Germinal center (tissue), 1 donor: ENCODE data around the gene COL23A1.

Source experiments
- DNase-seq: peaks from one replicate; pipeline ENCODE4 v3.0.0; 2012; ENCODE audit warnings: mixed read lengths, low spot score

COL23A1 gene

DNA sequence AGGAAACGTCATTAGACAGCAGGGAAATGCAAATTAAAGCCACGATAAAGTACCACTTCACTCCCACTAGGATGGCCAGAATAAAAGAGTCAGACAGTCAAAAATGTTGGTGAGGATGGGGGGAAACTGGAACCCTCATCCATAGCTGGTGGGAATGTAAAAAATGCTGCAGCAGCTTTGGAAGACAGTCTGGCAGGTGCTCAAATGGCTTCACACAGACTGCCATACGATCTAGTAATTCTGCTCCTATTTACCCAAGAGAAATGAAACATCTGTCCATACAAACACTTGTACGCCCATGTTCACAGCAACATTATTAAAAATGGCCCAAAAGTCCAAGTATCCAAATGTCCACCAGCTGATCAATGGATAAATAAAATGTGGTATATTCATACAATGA, 198.7 kb downstream of the COL23A1 start:
- no peak for DNase-seq

DNA sequence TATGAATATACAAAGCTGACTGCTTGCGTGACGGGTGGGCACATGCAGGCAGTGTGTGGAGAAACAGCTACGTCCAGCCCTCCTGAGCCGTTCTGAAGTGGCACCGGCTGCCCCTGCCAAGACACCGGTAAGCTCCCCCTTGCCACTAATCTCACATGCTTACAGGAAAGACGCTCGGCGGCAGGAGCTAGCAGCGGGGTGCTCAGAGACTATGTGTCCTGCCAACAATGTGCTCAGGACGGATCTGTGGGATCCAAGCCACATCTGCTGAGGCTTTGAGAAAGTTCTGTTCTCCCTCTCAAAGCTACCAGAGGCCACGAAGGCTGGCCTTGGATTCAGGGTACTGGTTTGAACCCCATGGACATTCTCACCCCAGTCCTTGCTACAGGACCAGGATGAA, 200.4 kb downstream of the COL23A1 start:
- DNase-seq: no peak

DNA sequence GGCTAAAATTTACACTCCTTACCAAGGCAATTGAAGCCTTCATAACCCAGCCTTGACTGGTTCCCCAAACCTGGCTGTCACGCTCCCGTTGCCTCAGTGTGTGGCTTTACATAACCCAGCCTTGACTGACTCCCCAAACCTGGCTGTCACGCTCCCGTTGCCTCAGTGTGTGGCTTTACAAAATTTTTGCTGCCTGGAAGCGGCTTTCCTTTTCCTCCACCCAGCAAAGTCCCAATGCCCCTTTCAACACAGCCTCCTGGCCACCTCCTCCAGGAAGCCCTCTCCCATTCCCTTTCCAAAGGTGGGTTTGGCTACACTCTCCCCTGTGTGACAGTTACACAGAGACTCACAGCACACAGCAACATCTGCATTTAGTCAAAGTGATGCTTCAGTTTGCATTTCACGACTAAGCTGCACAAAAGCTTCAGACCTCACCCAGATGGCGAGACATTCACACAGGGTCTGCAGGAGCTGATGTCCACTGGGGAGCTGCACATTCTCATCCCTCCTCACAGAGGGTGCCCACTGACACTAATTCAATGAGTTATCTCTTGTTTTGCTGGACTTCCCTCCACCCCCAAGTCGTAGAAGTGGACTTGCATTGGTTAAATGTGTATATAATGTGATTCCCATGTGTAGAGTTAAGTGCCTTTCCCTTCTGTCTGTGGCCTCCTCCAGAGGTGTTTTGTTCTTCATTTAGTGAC, 201.0 kb downstream of the COL23A1 start:
- no peak for DNase-seq

DNA sequence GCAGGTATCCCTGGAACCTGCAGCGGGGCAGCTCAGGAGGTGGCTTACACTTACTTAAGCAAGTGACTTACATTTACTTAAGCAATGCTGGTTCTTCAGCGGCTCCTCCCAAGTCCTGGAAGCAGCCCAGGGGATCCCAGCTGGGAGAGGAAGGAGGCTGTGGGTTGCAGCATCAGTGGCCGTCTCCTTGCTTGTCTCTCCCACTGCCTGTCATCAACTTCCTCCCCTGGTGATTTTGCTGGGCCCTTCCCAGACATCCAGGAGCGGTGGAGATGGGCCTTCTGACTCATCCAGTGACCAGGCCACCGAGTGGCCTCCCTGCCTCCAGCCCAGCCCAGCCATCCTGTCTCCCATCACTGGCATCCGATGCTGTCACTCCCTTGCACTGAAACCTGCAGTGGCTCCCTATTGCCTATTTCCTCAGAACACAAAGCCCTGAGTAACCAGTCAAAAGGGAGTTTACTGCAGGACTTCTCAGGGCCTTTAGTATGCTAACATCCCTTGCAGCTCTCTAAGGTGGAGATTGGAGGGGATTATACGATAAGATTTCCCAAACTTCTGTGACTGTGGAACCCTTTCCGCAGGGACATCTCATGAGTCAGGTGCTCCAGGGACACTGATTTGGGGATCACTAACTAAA, 201.7 kb downstream of the COL23A1 start:
- DNase-seq: no peak

DNA sequence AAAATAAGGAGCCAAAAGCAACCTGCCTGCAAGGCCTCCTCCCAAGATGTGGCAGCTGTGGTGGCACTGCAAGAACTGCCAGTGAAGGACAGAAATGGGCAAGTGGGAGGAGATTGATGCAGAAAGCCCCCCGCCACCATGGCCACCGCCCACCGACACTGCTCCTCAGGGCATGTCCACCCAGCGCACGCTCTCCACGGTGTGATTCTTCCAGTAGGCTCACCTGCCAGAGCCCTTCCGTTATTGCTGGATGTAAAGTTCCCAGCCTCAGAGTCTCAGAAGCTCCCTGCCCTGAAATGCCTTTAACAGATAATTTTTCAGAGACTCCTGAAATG, 202.4 kb downstream of the COL23A1 start:
- no peak for DNase-seq

DNA sequence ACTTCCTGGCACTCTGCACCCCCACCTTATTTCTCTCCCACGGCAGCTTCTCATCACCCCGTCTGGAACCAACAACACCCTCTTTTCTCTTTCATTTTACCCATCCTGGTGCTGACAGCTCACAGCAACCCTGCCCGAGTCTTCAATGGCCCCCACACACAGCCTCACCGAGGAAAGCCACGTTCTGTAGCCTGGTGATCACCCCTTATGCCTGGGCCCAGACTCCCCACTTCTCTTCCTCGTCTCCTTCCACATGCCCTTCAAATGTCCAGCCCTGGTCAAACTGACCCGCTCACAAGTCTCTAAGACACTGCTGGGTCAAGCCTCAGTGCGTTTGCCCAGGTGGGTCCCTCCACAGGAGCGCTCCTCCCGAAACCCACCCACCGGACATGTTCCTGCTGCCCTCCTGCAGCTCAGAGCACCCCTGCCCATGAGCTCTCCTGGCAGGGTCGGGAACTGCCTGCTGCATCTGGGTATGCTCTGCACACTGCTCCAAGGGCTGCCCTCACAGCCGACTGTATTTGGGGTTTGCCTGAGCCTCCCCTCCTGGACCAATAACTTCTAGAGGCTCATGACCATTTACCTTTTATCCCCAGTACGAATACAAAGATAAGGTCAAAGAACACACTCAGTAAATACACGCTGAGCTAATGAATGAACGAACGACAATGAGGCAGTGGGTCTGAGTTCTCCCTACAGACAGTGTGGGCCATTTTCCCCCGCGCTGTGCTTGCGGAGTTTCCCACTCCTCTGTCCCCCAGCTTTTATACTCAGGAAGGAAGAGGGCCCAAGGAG, 202.9 kb downstream of the COL23A1 start:
- DNase-seq: no peak

DNA sequence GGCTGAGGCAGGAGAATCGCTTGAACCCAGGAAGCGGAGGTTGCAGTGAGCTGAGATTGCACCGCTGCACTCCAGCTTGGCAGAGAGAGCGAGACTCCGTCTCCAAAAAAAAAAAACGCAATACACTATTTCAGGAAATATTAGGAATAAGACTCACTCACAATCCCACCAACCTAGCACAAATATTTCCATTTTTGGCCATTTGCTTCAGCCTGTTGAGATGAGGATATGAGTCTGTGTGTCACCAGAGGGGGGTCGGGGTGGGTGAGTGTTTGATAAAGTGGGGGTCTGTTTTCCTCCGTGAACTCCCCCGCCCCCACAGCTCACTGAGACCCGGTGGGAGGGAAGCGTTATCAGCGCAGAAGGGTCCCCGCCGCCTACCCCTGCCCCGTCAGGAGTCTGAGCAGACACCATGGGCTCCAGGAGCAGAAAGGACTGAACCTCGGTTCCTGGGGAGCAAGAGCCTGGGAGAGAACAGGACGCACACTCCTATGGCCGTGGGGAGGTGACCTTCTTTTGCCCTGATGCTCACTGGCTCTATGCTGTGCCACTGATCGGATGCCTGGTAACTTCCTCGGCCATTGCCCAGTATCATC, 203.8 kb downstream of the COL23A1 start:
- no peak for DNase-seq

DNA sequence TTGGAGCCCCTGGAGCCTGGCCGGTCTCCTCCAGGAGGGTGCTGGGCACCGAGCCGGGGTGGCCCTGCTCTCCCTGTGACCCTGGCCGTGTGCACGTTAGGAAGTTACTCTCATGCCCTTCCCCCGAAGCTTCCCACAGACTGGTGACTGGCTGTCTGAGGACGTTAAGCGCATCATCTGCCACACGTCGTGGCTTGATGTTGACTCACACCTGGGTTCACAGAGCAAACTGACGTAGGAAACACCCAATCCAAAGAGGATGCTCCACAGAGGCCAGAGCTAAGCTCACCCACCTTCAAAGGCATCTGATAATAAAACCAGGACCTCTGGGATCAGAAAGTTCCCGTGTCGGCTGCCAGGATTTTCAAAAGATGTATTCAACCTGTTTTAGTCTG, 204.7 kb downstream of the COL23A1 start:
- DNase-seq: no peak

DNA sequence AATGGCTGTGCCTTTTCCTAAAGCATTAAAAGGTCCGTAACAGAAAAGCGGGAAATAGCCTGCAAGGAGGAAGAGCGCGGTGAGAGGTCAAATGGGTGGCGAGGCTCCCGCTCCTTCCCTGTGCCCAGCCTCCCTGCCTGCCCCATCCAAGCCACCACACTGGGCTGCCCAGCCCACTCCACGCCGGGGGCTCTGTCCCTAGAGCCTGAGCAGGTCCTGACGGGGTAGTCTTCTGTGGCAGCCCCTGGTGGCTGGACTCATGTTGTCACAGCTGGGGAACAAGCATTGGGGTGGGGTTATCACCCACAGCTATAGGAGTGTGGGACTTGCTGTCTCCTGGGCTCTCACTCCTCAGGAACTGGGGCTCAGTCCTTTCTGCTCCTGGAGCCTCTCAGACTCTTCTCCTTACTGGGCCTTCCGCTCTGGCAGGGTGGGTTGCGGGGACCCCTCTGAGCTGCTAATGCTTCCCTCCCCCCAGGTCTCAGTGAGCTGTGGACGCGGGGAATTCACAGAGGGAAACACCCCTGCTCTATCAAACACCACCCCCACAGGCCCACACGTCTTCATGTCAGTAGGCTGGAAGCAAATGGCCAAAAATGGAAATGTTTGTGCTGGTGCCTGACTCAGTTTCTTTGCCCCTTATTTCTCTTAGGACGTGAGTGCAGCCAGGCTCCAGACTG, 205.2 kb downstream of the COL23A1 start:
- no peak for DNase-seq

DNA sequence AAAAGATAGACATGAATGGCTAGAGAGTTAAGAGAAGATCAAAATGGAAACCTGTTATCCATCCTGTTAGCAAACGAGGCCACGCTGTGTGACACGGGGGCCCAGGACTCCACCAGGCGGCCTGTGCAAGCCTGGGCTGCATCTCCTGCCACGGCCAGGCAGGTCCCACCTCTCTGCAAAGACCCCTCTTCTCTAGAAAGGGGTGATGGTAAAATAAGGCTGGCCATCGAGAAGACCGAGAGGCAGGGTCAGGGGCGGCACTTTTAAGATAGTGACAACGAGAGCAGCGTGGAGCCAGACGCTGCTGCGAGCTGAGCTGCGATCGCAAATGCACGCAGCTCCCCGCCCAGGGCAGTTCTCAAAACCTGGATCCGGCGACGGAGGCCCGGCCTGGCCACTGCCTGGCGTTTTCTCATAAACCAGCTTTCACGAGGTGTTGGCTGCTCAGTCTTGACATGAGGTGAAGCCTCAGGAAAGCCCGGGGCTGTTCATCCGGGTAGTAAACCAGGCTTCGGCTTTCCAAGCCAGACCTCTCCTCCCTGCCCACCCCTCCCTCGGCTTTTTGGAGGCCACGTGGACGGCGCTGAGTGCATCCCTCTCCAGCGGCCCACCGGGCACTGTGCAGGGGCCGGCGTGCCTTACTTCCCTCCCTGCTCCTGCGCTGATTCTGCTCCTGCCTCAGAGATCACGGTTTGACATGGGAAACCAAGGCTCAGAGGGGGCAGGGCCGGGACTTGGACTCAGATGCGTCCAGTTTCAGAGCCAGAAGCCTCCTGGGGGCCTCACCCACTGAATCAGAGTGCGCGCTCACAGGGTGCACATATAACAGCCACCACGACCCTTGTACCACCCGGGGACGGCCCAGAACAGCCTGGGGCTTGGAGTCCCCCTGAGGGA, 206.0 kb downstream of the COL23A1 start:
- DNase-seq: no peak

DNA sequence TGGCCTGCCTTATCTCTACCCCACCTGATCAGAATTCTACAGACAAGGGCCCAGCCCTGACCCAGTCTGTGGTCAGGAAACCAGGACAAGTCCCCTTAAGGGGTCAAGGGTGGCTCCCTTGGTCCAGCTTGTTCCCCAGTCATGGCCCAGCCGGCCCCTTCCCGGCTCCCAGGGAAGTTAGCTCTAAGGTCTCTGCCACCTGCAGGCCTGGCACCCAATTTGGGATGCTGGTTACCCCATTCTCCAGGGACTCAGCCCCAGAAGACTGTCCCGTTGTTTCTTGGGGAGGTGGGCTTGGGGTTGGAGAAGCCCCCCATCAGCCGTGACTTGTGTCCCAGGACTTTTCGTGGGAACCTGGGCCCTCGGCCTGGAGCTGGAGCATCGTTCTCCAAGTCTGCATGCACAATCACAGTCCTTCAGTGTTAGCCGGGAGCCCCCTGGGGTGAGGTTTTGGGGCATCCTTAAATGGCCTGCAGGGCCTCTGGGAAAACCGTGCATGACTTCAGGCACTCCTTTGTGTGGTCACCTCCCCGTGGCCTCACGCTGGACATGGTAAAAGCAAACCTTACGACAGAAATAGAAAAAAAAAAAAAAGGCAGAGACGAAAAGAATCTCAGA, 206.8 kb downstream of the COL23A1 start:
- no peak for DNase-seq

DNA sequence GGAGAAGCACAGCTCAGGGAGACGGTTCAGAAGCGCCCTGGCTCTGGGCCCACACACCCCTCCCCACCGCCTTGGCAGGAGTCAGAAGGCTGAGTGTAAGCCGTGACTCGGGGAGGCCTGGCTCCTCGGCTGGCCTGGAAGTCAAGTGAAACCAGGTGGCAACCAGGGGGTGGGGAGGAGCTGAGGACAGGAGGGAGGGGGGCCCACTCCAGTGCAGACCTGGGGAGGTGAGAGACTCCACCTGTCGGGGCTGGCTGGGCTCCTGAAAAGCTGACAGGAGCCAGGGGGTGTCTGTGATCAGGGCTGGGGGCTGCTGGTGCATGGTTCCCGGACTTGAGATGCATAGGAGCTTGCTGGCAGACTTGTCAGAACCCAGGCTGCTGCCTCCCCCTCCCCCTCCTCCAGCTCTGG, 207.4 kb downstream of the COL23A1 start:
- DNase-seq: no peak

DNA sequence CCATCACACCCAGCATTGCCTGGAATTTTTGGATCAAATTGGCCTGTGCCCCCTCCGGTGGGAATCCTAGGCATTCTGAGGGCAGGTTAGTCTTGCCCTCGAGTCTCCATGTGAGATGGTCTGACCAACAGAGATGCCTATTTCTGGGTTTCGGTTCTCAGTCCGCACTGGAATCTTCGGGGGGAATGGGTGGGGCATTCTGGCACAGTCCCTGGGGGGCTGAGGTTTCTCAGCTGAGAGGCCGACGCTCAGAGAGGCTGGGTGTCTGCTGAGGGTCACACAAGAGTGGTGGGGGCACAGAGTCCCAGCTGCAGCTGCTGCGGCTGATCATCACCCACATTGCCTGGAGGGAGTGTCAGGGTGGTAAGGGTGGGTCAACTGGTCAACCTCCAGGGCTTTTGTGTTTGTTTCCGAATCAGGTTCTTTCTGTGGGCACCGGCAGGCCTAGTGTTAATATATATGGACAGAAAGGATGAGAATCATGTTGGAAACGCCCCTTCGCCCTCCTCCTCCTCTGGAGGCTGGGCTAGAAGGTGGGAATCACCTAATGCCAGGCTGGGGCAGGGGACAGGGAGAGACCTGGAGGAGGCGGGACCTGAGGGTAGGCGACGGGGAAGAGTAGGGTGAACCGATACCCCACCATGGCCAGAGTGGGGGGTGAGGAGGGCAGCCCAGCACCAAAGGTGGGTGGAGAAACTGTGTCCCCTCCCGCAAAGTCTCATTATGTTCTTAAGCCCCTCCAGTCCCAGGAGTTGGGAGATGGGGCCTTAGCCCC, 208.1 kb downstream of the COL23A1 start:
- no peak for DNase-seq

DNA sequence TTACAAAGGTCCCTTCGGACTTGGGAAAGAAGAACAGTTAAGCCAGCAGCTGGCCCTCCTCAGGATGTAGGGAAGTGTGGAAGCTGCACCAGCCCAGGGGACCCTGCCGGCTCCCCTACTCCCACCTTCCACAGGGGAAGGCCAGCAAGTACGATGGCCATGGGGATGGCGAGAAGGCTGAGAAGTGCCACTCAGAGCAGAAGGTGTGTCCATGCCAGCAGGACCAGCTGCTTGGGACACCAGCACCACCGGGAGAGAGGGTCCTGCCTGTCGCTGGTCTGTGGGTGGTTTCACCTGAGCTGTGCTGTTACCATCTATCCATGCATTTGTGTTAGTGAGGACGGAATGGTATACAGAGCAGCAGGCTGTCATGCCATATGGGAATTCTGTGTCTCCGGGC, 209.0 kb downstream of the COL23A1 start:
- DNase-seq: no peak

DNA sequence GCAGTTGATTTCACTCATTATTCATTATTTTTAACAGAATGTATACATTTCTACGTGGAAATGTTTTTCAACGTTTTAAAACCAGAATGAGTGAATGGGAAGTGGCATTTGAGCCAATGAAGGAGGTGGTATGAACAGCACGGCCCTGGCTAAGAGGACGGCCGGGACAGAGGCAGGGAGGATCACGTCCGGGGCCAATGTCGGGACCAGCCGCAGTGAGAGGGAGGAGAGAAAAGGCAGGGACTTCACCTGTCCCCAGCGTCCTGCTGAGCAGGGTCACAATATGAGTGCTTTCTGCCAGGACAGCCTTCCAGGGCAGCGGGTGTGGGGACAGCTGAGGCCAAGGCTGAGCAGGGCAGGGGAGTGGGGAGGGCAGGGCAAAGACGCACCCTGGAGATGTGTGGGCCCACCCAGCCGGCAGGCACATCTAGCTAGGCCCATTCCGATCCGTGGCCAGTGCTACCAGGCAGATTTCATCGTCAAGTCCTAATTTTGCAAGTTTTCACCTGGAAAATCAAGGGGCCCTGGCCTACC, 209.6 kb downstream of the COL23A1 start:
- no peak for DNase-seq

DNA sequence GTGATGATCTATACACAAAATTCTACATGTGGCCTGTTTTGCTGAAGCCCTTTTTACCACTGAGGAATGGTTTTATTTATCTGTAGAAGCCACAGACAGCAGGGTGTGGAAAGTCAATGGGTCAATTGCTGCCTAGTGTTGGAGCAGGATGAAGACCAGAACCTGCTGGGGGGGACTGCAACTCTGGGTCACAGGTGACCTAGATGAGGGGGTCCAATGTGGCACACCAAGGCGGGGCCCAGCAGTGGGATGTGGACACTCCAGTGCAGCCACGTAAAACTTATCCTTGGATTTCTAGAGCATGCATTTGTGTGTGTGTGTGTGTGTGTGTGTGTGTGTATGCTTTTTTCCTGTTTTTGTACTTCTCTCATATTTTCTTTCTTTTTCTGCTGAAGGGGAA, 210.1 kb downstream of the COL23A1 start:
- DNase-seq: no peak

DNA sequence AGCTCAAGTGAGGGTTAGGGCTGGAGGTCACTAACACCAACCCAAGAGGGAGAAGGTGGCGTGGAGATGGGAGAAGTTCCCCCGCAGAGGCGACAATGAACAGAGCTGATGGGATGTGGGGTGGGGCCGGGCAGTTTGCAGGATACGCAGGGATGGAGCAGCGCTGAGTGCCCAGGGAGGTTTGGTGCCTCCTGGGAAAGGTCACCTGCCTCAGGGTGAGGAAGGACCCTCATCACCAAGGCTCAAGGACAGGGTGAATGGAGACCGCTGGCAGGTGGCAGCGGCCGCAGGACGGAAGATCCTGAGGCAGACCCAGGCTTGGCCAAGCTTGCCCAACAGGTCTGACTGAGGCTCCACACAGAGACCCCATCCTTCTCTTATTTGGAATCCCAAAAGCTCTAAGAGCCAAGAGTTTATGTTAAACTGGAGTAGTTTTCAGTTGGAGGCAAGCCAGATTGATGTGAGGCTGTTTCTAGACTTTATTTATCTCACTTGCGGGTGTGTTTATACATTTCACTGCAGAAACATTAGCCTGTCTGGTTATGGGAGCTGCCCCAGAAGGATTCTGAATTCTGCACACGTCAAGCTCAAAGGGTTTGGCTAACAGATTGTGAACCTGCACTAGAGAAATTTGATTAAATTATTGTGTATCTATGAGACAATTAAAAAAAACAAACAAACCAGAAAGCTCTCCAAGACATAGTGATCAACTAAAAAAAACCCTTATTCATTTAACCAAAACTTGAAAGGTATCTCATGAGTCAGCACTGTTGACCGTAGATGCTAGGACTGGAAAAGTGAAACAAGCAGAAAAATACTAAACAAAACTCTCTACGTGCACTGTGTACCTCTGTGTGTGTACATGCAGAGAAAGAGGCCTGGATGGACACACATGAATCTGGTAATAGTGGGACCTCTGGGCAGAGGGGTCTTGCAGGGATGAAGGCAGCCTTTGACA, 211.4 kb downstream of the COL23A1 start:
- DNase-seq: no peak

DNA sequence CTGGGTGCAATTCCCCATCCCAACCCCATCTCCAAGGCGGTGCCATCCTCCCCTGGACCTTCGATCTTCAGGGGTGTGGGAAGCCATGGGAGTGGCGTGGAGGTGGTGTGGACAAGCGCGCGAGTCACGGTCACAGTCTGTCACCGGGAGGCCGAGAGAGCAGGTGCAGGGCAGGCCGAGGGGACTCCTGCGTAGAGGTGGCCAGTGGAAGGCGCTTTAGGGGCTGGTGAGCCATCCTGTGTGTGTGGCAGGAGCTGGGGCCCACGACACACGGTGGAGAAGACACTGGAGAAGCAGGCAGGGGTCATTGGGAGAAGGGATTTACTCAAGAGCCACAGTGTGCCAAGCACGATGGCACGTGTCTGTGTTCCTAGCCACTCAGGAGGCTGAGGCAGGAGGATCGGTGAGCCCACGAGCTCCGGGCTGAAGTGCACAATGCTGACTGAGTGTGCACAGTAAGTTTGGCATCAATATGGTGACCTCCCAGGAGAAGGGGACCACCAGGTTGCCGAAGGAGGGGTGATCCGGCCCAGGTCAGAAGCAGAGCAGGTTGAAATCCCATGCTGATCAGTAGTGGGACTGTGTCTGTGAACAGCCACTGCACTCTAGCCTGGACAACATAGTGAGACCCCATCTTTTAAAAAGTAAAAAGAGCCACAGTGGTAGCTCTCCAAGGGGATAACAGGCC, 212.5 kb downstream of the COL23A1 start:
- no peak for DNase-seq
